Measurements from ENCODE around the gene IL15. TPM values are rescaled to one million over a fixed set of nuclear protein-coding genes. Genes with fewer than 3 reads are reported as not detected.
"Not testable (repeated sequence)": the region's sequence is repeated elsewhere in the genome, so short reads cannot be mapped to it uniquely, and the experiment has no call there.

The IL15 gene
- total and polyA plus RNA-seq, 2 of the 8 experiments (the other 6 are each of a cell fraction or from before 2014, with no cell fraction given) = 0.30 to 0.61 TPM

DNA sequence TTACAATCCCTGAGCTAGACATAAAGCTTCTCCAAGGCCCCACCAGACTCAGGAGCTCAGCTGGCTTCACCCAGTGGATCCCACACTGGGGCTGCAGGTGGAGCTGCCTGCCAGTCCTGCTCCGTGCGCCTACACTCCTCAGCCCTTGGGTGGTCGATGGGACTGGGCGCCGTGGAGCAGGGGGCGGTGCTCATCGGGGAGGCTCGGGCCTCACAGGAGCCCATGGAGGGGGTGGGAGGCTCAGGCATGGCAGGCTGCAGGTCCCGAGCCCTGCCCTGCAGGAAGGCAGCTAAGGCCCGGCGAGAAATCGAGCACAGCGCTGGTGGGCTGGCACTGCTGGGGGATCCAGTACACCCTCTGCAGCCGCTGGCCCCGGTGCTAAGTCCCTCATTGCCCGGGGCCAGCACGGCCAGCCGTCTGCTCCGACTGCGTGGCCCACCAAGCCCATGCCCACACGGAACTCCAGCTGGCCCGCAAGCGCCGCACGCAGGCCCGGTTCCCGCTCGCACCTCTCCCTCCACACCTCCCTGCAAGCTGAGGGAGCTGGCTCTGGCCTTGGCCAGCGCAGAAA, 53.4 kb downstream of the IL15 start:
- H3K23me2 ChIP-seq (ENCODE audit: low read depth, low read length); H3K79me1 ChIP-seq (ENCODE audit: low read depth, low read length); H2BK15ac ChIP-seq (ENCODE audit: low read length); H3K4me2 ChIP-seq (ENCODE audit: insufficient read depth in 1 of 2, low read depth in 2 of 2, low read length in 2 of 2); H2BK5ac ChIP-seq (ENCODE audit: low read depth, low read length); H2AK5ac ChIP-seq (ENCODE audit: low read depth, low read length); H3K27ac ChIP-seq (ENCODE audit: low read depth, low read length); H3K4me1 ChIP-seq (replicated peaks in 1 of 4; ENCODE audit: control insufficient read depth in 3 of 4, insufficient read depth in 4 of 4, low read length in 3 of 4); H3K23ac ChIP-seq (ENCODE audit: insufficient read length); CTCF ChIA-PET (ENCODE audit: partially characterized antibody); H3K14ac ChIP-seq (ENCODE audit: insufficient read length); FAIRE-seq; H4K8ac ChIP-seq (ENCODE audit: extremely low read depth, insufficient read depth, low read length); H3K4ac ChIP-seq (replicated peaks; ENCODE audit: insufficient read length, low read depth, low read length); H3K4me3 ChIP-seq (ENCODE audit: extremely low read depth in 1 of 4, insufficient read depth in 2 of 4, low read depth in 3 of 4, low read length in 4 of 4); H3K9me3 ChIP-seq (ENCODE audit: insufficient read depth in 2 of 2, low read depth in 1 of 2, low read length in 1 of 2); H2BK12ac ChIP-seq (ENCODE audit: low read depth, low read length); H3K9ac ChIP-seq (replicated peaks in 1 of 4; ENCODE audit: extremely low read depth in 1 of 4, low read depth in 3 of 4, low read length in 3 of 4); H3K27me3 ChIP-seq (replicated peaks in 1 of 4; ENCODE audit: control insufficient read depth in 3 of 4, extremely low read depth in 1 of 4, insufficient read depth in 3 of 4, low read length in 3 of 4); H4K91ac ChIP-seq (replicated peaks; ENCODE audit: insufficient read length, low read length); H3K56ac ChIP-seq (replicated peaks; ENCODE audit: insufficient read length, low read depth, low read length); H2BK20ac ChIP-seq (ENCODE audit: low read length); H4K5ac ChIP-seq (ENCODE audit: insufficient read length, low read depth, low read length); H3K18ac ChIP-seq (ENCODE audit: extremely low read depth, low read length); H2BK120ac ChIP-seq (replicated peaks; ENCODE audit: low read depth, low read length); POLR2A ChIA-PET (ENCODE audit: partially characterized antibody); H3K79me2 ChIP-seq (ENCODE audit: control insufficient read depth in 1 of 2, insufficient read depth in 2 of 2, low read length in 2 of 2); H2AFZ ChIP-seq (ENCODE audit: low read length); H4K20me1 ChIP-seq (replicated peaks in 1 of 2; ENCODE audit: control insufficient read depth in 1 of 2, insufficient read depth in 2 of 2, low read length in 2 of 2); DNase-seq (ENCODE audit: low read depth in 1 of 2, low spot score in 2 of 2); H3K36me3 ChIP-seq (ENCODE audit: control insufficient read depth in 2 of 4, insufficient read depth in 4 of 4, low read length in 3 of 4): not testable (repeated sequence)
- WGBS, 2 experiments (ENCODE audit: extremely low coverage in 1 of 2, insufficient coverage in 1 of 2, insufficient read length in 1 of 2, insufficient replicate concordance in 2 of 2, low coverage in 1 of 2, low lambda C conversion rate in 2 of 2, missing lambda C conversion rate in 1 of 2) = 93% methylated on average over 17 of the region's 29 CpGs; no CpG with 5 or more reads in 1 of the 2 experiments

DNA sequence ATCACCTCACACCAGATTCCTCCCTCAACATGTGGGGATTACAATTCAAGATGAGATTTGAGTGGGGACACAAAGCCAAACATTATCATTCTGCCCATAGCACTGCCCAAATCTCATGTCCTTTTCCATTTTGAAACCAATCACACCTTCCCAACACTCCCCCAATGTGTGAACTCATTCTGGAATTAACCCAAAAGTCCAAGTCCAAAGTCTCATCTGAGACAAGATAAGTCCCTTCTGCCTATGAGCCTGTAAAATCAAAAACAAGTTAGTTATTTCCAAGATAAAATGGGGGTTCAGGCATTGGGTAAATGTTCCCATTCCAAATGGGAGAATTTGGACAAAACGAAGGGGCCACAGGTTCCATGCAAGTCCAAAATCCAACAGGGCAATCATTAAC, 54.9 kb downstream of the IL15 start:
- H4K8ac ChIP-seq (ENCODE audit: extremely low read depth, insufficient read depth, low read length); H3K36me3 ChIP-seq (ENCODE audit: control insufficient read depth in 2 of 4, insufficient read depth in 4 of 4, low read length in 3 of 4); H3K4ac ChIP-seq (replicated peaks; ENCODE audit: insufficient read length, low read depth, low read length); H3K23me2 ChIP-seq (ENCODE audit: low read depth, low read length); H3K27ac ChIP-seq (ENCODE audit: low read depth, low read length); H2BK120ac ChIP-seq (replicated peaks; ENCODE audit: low read depth, low read length); H2BK5ac ChIP-seq (ENCODE audit: low read depth, low read length); DNase-seq (ENCODE audit: low read depth in 1 of 2, low spot score in 2 of 2); H3K4me1 ChIP-seq (replicated peaks in 1 of 4; ENCODE audit: control insufficient read depth in 3 of 4, insufficient read depth in 4 of 4, low read length in 3 of 4); H3K27me3 ChIP-seq (replicated peaks in 1 of 4; ENCODE audit: control insufficient read depth in 3 of 4, extremely low read depth in 1 of 4, insufficient read depth in 3 of 4, low read length in 3 of 4); H3K56ac ChIP-seq (replicated peaks; ENCODE audit: insufficient read length, low read depth, low read length); FAIRE-seq; H3K79me1 ChIP-seq (ENCODE audit: low read depth, low read length); H3K4me3 ChIP-seq (ENCODE audit: extremely low read depth in 1 of 4, insufficient read depth in 2 of 4, low read depth in 3 of 4, low read length in 4 of 4); H3K23ac ChIP-seq (ENCODE audit: insufficient read length); H2AFZ ChIP-seq (ENCODE audit: low read length); H3K9me3 ChIP-seq (ENCODE audit: insufficient read depth in 2 of 2, low read depth in 1 of 2, low read length in 1 of 2); POLR2A ChIA-PET (ENCODE audit: partially characterized antibody); H3K14ac ChIP-seq (ENCODE audit: insufficient read length); H3K4me2 ChIP-seq (ENCODE audit: insufficient read depth in 1 of 2, low read depth in 2 of 2, low read length in 2 of 2); H4K20me1 ChIP-seq (replicated peaks in 1 of 2; ENCODE audit: control insufficient read depth in 1 of 2, insufficient read depth in 2 of 2, low read length in 2 of 2); H2AK5ac ChIP-seq (ENCODE audit: low read depth, low read length); H2BK12ac ChIP-seq (ENCODE audit: low read depth, low read length); H3K79me2 ChIP-seq (ENCODE audit: control insufficient read depth in 1 of 2, insufficient read depth in 2 of 2, low read length in 2 of 2); H3K9ac ChIP-seq (replicated peaks in 1 of 4; ENCODE audit: extremely low read depth in 1 of 4, low read depth in 3 of 4, low read length in 3 of 4); H3K18ac ChIP-seq (ENCODE audit: extremely low read depth, low read length); H4K91ac ChIP-seq (replicated peaks; ENCODE audit: insufficient read length, low read length); H2BK15ac ChIP-seq (ENCODE audit: low read length); H4K5ac ChIP-seq (ENCODE audit: insufficient read length, low read depth, low read length); H2BK20ac ChIP-seq (ENCODE audit: low read length): not testable (repeated sequence)
- 93% methylated on average over 1 of the region's 1 CpG; no CpG with 5 or more reads in 1 of the 2 experiments for WGBS, 2 experiments (ENCODE audit: extremely low coverage in 1 of 2, insufficient coverage in 1 of 2, insufficient read length in 1 of 2, insufficient replicate concordance in 2 of 2, low coverage in 1 of 2, low lambda C conversion rate in 2 of 2, missing lambda C conversion rate in 1 of 2)
- CTCF ChIA-PET (ENCODE audit: partially characterized antibody) = interaction anchor here (1.3 kb wide), 1 partner anchor 11 kb away, joined by 6 read pairs; no protein-coding TSS in a partner anchor

Data from H1 (cell line).